C4-2B (cell line): Measurements from ENCODE around the gene STAT5A.
"Not testable (repeated sequence)": the region's sequence is repeated elsewhere in the genome, so short reads cannot be mapped to it uniquely, and the experiment has no call there.

Source experiments
- CTCF ChIP-seq: fragments of 450-650 bp; conservative IDR thresholded peaks from 2 replicates; pipeline ENCODE4 v1.5.1; 2017; ENCODE audit warnings: mild to moderate bottlenecking
- ZFX ChIP-seq: fragments of 450-650 bp; IDR thresholded peaks from 2 replicates; pipeline ENCODE4 v1.6.1; 2017

DNA sequence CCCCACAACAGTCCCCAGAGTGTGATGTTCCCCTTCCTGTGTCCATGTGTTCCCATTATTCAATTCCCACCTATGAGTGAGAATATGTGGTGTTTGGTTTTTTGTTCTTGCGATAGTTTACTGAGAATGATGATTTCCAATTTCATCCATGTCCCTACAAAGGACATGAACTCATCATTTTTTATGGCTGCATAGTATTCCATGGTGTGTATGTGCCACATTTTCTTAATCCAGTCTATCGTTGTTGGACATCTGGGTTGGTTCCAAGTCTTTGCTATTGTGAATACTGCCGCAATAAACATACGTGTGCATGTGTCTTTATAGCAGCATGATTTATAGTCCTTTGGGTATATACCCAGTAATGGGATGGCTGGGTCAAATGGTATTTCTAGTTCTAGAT lies 23.9 kb upstream of the STAT5A start:
- not testable (repeated sequence) for TF ChIP-seq CTCF, ZFX
